ENCODE results near the gene PIP4K2A. TPM values are rescaled to one million over a fixed set of nuclear protein-coding genes. Genes with fewer than 3 reads are reported as not detected.
"Not testable (repeated sequence)": the region's sequence is repeated elsewhere in the genome, so short reads cannot be mapped to it uniquely, and the experiment has no call there.

Gene PIP4K2A
- 10 to 100 TPM; 21.1 to 24.5 TPM for total RNA-seq
- long read RNA-seq, partial matches to known transcripts, result 5 of 9 reads
- long read RNA-seq, other reads (novel, unspliced or antisense), result 2 of 9 reads

DNA sequence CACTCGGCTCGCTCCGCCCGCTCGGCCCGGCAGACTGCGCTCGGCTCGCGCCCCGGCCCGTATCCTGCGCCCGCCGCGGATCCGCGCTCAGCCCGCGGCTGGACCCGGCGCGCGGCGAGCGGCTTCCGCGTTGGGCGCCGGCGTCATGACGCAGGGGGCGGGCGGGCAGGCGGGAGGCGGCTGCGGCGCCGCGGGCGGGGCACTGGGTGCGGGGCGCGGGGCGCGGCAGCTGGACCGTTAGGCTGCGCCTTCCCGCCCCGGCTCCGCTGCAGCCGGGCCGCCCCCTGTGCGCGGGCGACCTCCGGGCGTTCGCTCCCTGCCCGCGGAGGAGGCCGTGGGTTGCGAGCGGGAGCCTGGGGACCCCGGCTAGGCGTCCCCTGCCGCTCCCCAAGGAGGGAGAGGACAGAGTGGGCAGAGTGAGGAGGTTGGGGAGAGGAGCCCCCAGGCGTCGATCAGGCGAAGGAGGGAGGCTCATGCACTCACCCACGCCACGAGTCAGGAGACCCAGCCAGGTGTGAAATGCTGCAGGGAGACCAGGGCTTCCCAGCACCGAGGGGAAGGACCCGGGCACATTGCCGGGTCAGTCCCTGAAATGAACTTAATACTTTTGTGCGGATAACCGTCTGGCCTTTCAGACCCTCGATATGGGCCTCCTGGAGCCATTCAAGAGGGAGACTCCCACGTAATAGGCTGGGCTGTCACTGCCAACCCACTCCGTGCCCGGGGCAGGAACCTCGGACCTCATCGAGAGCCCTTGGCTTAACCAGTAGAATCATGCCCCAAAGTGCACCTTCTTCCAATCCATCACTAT, at the start of gene PIP4K2A:
PIP4K2A (minus strand) TSS at position 100 of the 811 bp plus-strand sequence. CDS start 252 bp downstream, outside the sequence.
- intact Hi-C loops (cut with DNase I), result loop anchor here in 1 of 2 donors (5.0 kb wide), 1 partner anchor 92 kb away; no protein-coding TSS in a partner anchor
- ATAC-seq (peak; percentile 91 to 94), DNase-seq (peak; percentile 82)

DNA sequence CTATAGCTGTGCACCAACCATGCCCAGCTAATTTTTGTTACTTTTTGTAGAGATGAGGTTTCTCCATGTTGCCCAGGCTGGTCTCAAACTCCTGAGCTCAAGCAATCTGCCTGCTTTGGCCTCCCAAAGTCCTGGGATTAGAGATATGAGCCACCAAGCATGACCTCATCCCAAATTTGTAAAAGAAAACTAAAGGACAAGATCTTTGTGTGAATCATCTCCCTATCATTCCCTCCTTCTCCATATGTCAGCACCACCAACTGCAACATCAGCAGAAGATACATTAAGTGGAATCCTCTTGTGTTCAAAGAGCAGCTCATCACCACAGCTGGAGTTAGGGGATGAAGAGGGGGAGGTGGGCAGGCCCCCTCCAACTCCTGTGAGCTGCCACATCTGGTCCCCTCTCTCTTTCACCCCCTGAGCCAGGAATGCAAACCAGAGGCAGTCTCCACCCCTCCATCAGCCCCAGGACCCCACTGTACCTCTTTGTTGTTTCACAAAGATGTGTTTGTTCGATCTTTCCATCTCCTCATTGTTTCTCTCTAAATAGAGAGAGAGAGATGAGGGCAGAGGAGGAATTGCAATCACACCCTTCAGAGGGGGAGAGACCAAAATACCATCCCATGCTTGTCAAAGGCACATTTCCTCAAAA, 47.3 kb upstream of the PIP4K2A start:
- DNase-seq (no peak), ATAC-seq (no peak)
- intact Hi-C loops (cut with DNase I), result no loop called here

DNA sequence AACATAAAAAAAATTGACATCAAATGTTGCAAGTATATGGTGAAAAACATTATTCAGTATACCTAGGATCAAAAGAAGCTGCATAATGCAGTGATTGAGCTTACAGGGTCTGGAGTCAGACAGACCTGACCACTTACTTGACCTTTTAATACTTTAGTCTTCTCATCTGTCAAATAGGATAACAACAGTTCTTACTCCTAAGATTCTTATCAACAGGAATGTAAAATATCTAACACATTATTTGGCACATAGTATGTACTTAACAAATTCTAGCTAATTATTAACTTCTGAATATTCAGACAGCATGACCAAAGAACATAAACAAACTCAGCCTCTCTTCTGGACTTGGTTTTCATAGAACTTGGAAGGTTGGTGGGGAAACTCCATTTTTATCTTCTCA, 45.6 kb upstream of the PIP4K2A start:
- DNase-seq (no peak), ATAC-seq (no peak)
- intact Hi-C loops (cut with DNase I), result no loop called here

DNA sequence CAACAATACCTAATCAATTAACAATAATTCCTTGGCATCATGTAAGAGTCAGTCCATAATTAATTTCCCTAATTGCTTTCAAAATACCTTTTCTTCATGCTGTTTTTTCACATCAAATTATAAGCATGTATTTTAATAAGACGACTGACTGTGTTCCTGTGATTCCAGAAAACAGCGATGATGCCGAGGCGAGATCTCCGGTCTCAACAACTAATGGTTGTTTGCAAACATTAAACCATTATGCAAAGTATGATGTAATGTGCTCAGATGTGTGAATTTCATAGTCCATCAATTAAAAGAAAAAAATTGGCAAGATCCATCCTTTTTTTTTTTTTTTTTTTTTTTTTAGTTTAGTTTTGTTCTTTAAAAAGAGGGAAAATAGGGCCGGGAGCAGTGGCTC, 44.5 kb upstream of the PIP4K2A start:
- intact Hi-C loops (cut with DNase I), result no loop called here
- no peak for DNase-seq
- ATAC-seq, result no peak

DNA sequence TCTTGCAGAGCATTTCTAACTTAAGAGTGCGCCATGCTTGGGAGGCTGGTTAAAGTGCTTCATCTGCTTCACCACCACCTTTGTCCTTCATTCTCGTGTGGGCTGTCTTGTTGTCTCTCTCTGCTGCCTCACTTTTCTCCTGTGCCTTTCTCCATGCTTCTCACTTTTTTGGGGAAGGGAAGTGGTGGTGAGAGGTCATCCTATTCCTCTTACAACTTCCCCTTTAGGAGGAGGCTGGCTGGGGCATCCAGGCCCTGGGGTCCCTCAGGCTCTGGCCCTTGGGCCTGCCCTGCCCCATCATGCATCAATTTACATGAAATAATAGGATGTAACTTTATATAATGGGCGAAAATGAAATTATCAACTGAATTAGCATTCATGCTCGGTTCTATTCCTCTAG, 39.9 kb upstream of the PIP4K2A start:
- intact Hi-C loops (cut with DNase I), result no loop called here
- DNase-seq (no peak), ATAC-seq (no peak)

DNA sequence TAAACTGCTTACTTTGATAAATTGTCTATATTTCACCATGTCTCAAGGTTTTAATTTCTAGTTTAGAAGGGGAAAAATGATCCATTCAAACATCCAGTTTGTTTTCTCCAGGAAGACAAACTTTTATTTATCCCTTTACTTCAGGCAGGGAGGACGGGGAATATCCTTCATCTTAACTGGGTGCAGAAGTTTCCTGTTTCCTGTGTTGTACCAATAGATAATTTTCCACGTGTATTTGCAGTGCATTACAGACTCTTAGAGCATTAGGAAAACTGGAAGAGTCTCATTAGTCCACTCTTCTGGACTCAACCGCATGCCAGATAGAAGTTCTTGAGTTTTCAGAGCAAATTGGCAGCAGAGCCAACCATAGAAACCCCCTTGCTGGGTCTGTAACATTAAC, 39.4 kb upstream of the PIP4K2A start:
- no peak for DNase-seq
- ATAC-seq, result no peak
- intact Hi-C loops (cut with DNase I), result no loop called here

DNA sequence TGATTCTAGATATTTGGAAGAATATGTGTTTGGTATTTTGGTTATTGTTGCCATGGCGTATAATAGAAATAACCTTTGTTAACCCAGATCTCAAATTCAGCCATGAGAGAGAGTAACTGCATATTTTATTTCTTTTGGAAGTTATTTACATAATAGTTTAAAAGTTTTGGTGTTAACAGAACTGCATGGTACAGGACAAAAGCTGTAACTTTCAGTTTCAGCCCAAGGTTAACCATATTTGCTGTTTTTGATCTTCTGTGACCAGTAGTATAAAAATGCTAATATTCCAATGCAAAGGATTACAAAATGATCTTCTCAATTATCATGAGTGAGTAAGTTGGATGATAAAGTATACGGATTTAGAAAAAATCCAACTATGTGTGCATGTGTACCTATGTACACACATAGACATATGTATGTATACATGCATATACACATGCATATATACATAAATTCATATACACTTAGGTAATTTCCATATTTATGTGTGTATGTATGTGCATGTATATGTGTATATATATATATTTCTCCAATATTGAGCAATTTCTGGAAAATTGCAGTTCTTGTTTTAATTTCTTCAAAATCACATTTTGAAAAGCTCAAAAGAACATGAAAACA, 38.0 kb upstream of the PIP4K2A start:
- intact Hi-C loops (cut with DNase I), result no loop called here
- ATAC-seq (no peak), DNase-seq (no peak)

DNA sequence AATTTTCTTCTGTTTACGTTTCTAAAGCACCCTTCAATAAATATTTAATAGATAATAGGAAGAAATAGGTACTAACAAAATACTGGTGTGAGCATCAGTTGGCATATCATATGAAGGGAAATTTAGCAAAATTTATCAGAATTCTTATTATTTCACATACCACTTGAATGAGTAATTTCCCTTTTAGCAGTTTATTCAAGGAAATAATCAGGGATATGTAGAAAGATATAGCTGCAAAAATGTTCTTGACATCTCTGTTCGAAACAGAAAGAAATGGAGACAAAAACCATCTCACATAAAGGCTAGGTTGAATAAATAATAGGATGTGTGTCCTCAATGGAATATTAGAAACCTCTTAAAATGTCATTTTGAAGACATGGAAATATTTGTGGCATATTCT, 35.8 kb upstream of the PIP4K2A start:
- intact Hi-C loops (cut with DNase I), result no loop called here
- ATAC-seq (no peak), DNase-seq (no peak)

DNA sequence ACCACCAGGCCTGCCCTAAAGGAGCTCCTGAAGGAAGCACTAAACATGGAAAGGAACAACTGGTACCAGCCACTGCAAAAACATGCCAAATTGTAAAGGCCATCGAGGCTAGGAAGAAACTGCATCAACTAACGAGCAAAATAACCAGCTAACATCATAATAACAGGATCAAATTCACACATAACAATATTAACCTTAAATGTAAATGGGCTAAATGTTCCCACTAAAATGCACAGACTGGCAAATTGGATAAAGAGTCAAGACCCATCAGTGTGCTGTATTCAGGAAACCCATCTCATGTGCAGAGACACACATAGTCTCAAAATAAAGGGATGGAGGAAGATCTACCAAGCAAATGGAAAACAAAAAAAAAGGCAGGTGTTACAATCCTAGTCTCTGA, 30.5 kb upstream of the PIP4K2A start:
- intact Hi-C loops (cut with DNase I); ATAC-seq; DNase-seq: not testable (repeated sequence)

DNA sequence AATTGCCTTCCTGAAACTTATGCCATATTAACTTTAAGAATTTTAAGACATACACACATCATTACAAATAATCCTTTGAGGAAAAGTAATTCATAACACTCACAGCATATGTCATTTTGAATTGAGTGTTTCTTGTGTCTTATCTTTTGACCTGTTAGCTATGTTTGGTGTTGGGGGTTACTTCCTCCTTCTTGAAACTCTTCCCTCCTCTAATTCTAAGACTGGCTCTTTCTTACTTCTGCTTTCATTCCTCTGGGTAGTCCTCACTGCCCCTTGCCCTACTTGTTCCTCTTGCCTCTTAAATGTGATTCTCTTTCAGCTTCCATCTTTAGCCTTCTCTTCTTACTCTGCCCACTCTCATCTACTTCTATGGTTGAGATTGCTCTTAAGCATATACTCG, 28.3 kb upstream of the PIP4K2A start:
- DNase-seq (no peak), ATAC-seq (peak in 1 of 2 donors; percentile 42)
- intact Hi-C loops (cut with DNase I), result no loop called here

DNA sequence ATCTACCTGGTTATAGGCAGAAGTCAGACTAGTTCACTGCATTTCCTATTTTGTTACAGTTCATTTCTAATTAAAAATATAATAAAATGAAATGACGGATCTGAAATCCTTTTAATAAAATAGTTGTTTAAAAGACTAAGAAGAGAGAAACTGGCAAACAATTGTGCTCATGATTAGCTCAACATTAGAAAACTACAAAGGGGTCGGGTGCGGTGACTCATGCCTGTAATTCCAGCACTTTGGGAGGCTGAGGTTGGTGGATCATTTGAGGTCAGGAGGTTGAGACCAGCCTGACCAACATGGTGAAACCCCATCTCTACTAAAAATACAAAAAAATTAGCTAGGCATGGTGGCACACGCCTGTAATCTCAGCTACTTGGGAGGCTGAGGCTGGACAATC, 27.3 kb upstream of the PIP4K2A start:
- ATAC-seq; intact Hi-C loops (cut with DNase I): not testable (repeated sequence)

DNA sequence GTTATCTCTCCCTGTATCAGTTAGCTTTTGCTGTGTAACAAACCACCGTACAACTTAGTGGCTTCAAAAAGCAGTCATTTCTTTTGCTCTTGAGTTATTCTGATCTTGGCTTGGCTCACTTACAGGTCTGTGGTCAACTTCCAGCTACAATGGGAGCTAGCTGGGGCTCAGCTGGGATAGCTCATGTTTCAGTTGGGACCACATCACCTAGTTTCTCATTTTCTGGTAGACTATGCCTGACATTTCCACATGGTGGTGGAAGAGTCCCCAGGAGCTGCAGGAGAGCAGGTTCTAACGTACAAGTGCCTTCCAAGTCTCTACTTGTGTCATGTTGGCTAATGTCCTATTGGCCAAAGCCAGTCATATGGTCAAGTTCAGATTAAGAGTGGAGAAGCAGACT, 25.8 kb upstream of the PIP4K2A start:
- intact Hi-C loops (cut with DNase I), result no loop called here
- no peak for ATAC-seq
- no peak for DNase-seq

More for the DNA sequence above, 27.3 kb upstream of the PIP4K2A start:
- DNase-seq, result not testable (repeated sequence)

DNA sequence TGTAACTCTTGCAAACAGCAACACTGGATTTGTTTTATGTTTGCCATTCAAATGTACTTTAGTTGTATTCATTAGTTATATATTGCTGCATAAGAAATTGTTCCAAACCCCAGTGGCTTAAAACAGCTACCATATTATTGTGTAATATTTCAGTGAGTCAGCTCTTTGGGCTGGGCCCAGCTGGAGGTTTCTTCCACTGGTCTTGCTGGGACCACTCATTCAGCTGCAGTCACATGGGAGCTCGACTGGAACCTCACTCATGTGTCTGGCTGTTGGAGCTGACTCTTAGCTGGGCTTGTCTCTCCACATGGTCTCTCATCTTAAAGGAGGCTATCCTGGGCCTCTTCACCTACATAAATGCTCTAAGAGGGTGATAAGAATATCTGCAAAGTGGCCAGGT, 23.2 kb upstream of the PIP4K2A start:
- ATAC-seq, result peak in 1 of 2 donors; percentile 91
- intact Hi-C loops (cut with DNase I), result no loop called here
- peak; percentile 53 for DNase-seq

DNA sequence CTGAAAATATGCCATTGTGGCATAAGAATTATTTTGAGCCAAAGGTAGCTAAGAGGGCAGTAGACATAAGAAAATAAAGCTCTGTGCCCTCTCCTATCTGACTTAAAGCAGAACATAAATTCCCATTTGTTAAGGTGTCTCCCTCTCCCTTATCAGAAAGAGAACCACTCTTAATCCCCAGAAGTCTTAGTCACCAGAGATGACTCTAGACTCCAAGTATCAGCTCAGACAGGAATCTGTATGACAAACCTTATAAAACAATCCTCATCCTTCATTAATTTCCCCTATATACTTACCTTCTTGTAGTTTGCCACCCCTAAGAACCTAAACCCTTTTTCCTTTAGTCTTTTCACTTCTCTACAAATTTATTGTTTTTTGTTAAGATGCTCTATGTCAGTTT, 21.8 kb upstream of the PIP4K2A start:
- ATAC-seq, result no peak
- intact Hi-C loops (cut with DNase I), result no loop called here
- no peak for DNase-seq

DNA sequence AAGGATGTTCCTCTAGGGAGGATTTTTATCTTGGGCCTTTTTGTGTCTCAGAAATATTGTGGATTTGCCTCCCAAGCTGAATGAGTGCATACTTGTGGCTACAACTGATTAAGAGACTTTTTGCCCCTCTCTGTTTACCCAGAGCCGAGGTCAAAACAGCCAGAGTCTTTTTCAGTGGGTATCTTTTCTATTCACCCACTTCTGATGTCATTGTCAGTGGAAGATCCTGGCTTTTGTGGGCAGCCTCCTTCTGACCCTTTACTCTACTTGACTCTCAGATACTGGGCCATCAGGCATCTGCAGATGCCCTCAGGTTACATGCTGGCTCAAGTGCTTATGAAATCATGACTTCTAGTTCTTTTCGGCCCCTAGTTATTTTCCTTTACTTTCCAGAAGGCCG, 19.6 kb upstream of the PIP4K2A start:
- intact Hi-C loops (cut with DNase I), result no loop called here
- ATAC-seq, result no peak
- no peak for DNase-seq

DNA sequence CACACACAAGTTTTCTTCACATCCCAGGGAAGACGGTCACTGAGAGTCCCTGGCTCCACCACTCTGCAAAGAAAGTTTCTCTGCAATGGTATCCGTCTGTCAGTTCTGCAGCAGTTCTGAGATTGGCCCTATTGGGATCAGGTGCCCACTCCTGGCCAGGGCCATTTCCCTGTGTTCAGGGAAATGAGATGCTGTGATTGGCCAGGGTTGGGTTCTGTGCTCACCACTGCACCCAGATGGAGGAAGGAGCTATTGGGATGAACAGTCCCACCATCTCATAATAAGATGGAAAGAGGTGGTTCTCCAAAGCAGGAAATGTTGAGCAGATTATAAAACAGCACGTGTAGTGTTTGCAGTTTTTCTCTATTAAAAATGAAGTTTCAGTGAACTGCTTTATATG, 13.3 kb upstream of the PIP4K2A start:
- DNase-seq (no peak), ATAC-seq (no peak)
- intact Hi-C loops (cut with DNase I), result no loop called here

DNA sequence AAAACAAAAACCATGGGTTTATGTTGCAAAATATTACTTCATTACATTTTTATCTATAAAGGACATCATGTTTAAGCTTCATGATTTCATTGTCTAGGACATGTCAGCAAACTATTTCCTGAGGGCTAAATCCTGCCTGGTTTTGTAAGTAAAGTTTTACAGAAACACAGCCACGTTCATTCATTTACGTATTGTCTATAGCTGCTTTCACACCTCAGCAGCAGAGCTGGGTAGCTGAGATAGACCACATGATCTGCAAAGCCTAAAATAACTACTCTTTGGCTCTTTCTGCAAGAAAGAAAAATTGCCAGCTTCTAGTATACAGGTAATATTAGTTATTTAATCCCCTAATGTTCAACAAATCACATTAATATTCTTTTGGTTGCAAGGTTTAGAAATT, 12.7 kb upstream of the PIP4K2A start:
- no peak for ATAC-seq
- intact Hi-C loops (cut with DNase I), result no loop called here
- no peak for DNase-seq

DNA sequence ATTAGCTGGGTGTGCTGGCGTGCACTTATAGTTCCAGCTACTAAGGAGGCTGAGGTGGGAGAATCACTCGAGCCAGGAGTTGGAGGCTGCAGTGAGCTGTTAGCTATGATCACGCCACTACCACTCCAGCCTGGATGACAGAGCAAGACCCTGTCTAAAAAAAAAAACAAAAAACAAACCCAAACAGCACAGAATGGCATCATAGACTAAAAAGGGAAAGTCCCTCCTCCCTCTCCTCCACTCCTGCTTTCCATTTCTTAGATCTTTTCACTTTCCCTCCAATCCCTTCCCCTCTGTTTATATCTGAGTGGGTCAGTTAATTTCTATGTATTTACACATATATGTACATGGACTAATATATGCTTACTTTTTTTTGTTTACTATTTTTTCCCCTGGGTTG, 10.4 kb upstream of the PIP4K2A start:
- no peak for ATAC-seq
- intact Hi-C loops (cut with DNase I), result no loop called here
- no peak for DNase-seq

DNA sequence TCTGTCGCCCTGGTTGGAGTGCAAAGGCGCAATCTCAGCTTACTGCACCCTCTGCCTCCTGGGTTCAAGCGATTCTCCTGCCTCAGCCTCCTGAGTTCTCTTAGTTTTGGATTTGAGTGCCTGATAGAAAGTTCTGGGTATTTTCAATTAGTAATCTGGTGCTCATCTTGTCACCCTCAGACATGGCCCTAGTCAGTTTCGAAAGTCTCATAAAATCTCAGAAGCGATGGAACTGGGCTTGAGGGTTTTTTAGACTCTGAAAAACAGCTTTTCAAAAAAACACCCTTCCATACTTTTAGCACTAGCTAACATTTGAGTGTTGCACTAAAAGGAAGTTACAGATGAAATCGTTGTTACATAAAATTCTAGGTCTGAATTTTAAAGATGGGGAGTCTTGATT, 9.4 kb upstream of the PIP4K2A start:
- DNase-seq (no peak), ATAC-seq (no peak)
- intact Hi-C loops (cut with DNase I), result no loop called here

DNA sequence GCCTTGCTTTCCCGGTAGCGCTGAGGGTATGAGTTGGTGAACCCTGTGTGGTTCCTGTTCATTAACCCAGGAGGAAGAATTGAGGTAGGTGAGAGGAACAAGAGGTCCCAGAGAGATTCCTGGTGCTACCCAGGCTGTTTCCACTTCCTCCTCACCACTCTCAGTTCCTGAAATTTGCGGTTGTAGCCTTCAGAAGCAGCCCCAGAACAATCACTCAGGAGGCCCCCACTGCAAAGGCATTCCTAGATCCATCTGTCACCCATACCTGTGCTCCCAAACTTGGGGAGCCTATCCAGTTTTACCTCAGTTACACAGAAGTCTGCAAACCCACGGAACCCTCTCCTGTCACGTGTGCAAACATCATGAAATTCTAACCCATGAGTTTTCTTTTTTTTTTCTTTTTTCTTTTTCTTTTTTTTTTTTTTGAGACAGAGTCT, 9.0 kb upstream of the PIP4K2A start:
- ATAC-seq (peak in 1 of 2 donors; percentile 61), DNase-seq (no peak)
- intact Hi-C loops (cut with DNase I), result no loop called here
